Panc1 (cell line): ENCODE data around the gene NSUN2.

Experiments
- CTCF ChIP-seq: fragments of 450-650 bp; IDR thresholded peaks from 2 replicates; pipeline ENCODE4 v1.5.1; 2017; ENCODE audit warnings: mild to moderate bottlenecking
- POLR2AphosphoS5 ChIP-seq: IDR thresholded peaks from 2 replicates; pipeline ENCODE4 v1.6.1; 2012; ENCODE audit warnings: mild to moderate bottlenecking, low read depth, low read length, moderate library complexity

- TF ChIP-seq CTCF (no peak), POLR2AphosphoS5 (no peak)
Observed at GRCh38 chr5:6649186-6649585, 16.3 kb upstream of the NSUN2 start.
